GM19023 (cell line): Measurements from ENCODE around the gene MYL6B.

Source experiments
- ATAC-seq: cut with Tn5 transposase; IDR thresholded peaks from one replicate; pipeline ENCODE4 v1.9.1; 2021; ENCODE audit warnings: mild to moderate bottlenecking, moderate library complexity; ENCODE audit not compliant: unreplicated experiment

Gene MYL6B

DNA sequence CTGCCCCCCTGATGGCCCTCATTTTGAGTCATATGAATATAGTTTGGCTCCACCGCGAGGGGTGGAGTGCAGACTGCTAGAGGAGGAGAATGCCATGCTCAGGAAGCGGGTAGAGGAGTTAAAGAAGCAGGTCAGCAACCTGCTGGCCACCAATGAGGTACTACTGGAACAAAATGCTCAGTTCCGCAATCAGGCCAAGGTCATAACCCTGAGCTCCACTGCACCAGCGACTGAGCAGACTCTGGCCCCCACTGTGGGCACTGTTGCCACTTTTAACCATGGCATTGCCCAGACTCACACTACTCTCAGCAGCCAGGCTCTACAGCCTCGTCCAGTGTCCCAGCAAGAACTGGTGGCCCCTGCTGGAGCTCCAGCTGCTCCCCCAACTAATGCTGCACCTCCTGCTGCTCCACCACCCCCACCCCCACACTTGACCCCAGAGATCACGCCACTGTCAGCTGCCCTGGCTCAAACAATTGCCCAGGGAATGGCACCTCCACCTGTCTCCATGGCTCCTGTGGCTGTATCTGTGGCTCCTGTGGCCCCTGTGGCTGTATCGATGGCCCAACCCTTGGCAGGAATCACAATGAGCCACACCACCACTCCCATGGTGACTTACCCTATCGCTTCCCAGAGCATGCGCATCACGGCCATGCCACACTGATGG is 31.1 kb upstream of the MYL6B start:
- ATAC-seq, result no peak

DNA sequence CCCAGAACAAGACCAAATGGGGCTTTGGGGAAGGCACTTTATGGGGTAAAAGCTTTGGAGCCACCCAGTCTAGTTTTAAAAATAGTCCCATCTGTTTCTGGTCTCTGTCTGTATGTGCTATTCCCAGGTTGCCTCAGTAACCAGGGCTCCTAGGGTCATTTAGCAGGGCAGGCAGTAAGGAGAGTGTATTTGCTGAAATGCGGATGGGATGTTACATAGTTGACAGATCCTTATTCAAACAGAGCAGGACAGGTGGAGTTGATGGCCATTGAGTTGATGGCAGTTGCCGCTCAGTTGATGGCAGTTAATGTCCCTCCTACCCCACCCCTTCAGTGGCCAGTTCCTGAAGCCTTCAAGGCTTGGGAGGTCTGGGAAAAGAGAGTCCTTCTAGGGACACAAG is 29.8 kb upstream of the MYL6B start:
- ATAC-seq, result no peak

- ATAC-seq, result no peak
These were observed 28.3 kb upstream of the MYL6B start for GRCh38 chr12:56124133-56124532.

DNA sequence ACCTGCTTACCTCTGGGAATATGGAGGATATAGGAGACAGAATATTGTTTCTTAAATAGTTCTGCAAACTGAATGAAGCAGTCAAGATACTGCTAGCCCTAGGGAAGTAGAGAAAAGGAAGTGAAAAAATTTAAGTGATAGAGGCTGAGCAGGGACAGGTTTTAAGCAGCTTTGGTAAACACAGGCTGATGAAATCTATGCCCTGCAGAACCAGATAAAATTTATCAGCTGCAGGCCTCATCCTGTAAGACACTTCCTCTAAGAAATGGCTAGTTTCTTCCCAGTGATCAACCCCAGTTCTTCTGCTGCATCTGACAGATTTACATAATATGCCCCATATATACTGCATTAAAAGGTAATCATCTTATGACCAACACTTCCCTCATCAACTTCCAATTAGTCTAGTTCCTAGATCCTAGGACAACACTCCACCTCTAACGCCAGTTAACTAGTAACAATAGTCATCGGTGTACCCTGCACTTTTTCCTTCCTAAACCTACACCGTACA is 25.6 kb upstream of the MYL6B start:
- ATAC-seq, result no peak

DNA sequence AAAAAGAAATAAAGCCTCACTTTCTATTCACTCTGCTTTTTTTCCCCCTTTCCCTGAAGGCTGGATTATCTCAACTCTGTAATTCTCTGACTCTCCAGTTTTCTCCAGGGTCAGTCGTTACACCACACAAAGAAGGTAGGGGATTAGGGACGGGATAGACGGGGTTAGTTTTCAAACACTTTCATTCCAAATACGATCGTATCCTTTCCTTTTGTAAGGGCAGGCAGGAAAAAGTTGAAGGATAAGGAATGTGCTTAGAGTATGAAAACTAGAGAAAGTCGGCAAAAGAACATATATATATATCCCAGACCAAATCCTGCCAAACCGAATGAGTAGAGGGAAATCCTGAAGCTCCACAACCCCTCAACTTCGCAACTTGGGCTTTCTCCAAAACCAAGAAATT is 24.9 kb upstream of the MYL6B start:
- ATAC-seq, result no peak

DNA sequence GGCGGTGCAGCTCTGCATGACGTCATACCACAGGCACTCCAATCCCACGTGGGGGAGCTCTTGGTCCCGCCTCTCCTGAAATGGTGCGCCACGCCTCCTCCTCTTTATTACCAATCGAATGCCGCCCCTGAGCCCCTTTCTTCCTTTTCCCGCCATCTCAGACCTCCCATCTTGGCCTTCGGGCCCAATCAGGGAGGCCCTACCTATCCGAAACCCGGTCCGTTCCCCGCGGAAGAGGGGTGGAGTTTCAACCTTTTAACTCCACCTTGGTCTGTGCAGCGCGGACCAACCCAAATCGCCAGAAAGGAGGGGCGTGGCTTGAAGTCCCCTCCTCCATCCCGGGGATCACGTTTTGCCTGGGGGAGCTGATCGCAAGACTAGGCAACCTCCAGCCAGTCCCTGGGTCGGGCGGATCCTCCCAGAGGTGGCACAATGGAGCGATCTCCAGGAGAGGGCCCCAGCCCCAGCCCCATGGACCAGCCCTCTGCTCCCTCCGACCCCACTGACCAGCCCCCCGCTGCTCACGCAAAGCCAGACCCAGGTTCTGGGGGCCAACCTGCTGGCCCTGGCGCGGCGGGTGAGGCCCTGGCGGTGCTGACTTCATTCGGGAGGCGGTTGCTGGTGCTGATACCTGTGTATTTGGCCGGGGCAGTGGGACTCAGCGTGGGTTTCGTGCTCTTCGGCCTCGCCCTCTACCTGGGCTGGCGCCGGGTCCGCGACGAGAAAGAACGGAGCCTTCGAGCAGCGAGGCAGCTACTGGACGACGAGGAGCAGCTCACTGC is 24.3 kb upstream of the MYL6B start, which contains the start of gene ESYT1:
TSS of gene ESYT1 (plus strand) at position 380 of the 782 bp plus-strand sequence. CDS start at position 433, 53 bp downstream.
- ATAC-seq, result peak; percentile 91

DNA sequence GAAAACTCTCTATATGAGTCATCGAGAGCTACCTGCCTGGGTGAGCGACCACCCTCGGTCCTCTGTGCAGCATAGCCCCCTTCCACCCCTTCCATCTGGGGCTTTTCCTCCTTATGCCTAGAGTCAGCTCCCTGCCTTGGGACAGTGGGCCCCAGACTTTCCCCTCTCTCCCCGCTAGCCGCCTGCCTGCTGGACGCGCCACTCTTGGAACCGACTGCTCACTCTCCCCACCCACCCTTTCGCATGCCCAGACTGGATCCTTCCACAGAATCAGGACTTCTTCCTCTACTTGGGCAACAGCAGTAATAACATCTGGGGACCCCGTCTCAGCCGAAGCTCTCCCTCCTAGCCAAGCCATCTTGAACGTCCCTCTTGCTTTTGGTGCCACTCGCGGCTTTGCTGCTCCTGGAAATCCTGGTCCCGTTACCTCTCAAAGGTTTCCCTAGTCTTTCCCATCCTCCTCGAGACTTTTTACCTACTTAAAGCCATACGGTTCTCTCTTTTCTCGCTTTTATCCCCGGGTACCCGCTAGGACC is 23.6 kb upstream of the MYL6B start:
- ATAC-seq, result no peak

- peak; percentile 24 for ATAC-seq
These were observed 23.0 kb upstream of the MYL6B start for GRCh38 chr12:56129206-56129941.

- ATAC-seq, result no peak
These were observed 22.4 kb upstream of the MYL6B start for GRCh38 chr12:56129942-56130495.

DNA sequence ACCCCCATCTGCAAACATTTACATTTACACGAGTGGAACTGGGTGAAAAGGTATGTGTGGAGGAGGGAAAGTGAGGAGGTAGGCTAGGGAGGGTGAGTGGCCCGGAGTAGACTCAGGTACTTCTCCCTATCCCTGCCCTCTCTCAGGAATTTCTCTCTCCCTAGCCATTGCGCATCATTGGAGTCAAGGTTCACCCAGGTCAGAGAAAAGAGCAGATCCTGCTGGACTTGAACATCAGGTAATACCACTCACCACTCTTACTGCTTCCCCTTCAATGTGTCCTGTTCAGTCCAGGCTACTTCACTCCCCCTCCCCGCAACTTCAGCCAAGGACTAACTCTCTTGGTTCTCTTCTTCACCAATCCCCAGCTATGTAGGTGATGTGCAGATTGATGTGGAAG is 21.5 kb upstream of the MYL6B start:
- ATAC-seq, result no peak

DNA sequence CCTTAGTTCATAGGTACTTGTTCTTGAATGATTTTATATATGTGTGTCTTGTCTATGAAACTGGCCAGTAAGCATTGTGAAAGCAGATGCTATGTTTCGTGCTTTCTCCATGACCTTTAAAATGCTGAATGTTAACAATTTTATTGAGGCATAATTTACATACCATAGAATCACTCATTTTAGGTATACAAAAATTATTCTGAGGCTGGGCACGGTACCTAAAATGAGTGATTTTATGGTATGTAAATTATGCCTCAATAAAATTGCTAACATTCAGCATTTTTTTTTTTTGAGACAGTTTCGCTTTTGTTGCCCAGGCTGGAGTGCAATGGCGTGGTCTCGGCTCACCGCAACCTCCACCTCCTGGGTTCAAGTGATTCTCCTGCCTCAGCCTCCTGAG is 17.5 kb upstream of the MYL6B start:
- ATAC-seq, result no peak

DNA sequence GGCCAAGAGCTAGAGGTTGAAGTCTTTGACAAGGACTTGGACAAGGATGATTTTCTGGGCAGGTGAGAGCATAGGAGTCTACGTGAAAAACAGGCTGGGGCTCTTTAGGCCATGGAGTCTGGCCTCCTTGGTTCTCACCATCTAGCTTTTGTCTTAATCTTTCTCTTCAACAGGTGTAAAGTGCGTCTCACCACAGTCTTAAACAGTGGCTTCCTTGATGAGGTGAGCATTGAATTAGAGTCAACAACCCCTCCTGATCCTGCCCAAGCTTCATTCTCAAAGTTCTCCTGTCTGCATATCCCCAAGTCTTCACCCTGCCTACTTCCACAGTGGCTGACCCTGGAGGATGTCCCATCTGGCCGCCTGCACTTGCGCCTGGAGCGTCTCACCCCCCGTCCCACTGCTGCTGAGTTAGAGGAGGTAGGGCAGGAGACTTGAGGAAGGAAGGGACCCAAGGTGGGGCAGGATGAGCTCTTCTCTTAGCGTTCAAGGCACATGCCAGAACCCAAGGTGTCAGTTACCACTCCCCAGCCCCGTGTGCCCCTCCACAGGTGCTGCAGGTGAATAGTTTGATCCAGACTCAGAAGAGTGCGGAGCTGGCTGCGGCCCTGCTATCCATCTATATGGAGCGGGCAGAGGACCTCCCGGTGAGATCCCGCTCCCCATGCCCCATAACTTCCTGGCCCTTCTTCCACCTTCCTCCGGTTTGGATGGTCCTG is 14.4 kb upstream of the MYL6B start:
- no peak for ATAC-seq

- no peak for ATAC-seq
These were observed 10.2 kb upstream of the MYL6B start for GRCh38 chr12:56141946-56142784.

DNA sequence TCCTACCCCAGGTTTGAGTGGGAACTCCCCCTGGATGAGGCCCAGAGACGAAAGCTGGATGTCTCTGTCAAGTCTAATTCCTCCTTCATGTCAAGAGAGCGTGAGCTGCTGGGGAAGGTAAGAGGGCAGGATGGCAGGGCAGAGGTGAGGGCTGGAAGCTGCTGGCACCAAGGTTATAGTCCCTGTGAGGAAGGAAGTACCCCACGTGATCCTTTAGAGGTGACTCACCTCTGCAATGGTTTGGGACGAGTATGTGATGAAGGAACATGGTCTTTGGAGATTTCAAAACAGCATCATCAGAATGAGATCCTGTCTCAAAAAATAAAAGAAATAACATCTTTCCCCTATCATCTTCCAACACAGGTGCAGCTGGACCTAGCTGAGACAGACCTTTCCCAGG is 9.2 kb upstream of the MYL6B start:
- ATAC-seq, result no peak

- ATAC-seq, result no peak
These were observed 8.5 kb upstream of the MYL6B start for GRCh38 chr12:56143870-56144269.

DNA sequence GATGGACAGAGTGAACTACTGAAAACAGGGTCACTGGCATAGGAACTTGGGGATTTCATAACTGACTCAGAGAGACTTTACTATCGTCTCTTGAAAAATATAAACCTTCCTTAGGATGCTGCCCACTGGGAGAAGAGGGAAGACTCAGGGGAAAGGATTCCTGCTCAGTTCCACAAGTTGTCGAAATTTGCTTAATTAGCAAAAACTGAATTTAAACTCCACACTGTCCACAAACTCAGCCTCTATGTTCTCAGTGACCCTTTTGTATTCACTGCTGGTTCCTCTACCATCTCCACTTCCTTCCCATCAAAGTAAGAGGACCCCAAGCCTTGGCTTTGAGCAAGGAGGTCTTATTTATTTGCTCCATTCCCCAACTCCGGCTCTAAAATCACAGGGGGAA is 7.2 kb upstream of the MYL6B start:
- ATAC-seq, result no peak

DNA sequence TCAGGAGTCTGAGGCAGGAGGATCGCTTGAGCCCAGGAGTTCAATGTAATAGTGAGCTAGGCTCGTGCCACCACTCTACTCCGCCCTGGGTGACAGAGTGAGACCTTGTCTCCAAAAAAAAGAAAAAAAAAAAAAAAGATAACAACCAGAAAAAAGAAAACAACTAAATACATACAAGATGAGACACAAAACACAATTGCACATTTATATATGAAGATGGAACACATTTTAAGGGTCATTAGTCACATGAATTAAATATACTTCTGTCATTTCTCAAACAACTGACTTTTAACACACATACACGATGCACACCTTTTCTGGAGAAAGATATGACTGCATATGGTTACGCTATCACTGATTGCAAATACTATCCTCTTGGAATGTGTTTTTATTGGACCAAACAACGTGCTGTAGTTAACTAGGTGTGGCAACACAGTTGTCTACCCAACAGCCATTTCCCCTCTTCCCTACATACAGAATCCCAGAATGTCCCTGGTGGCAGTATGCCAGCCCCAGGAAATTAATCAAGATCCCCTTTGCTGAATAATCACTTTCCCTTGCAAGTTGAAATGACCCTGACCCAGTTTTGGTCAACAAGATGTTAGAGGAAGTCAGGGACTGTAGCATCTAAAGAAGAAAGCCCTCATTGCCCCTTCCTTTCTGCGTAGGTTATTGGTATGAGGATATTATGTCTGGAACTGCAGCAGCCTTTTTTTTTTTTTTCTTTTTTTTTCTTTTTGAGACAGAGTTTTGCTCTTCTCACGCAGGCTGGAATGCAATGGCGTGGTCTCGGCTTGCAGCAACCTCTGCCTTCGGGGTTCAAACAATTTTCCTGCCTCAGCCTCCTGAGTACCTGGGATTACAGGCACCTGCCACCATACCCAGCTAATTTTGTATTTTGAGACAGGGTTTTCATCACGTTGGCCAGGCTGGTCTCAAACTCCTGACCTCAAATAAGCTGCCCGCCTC is 5.6 kb upstream of the MYL6B start:
- ATAC-seq, result no peak

GRCh38 chr12:56150563-56150962 is 1.8 kb upstream of the MYL6B start:
- ATAC-seq, result no peak
